Measurements from ENCODE around the gene IZUMO4. TPM values are rescaled to one million over a fixed set of nuclear protein-coding genes. Genes with fewer than 3 reads are reported as not detected.

The IZUMO4 gene
- total and polyA plus RNA-seq, 4 donors: 5.0 to 9.8 (median 7.3) TPM

DNA sequence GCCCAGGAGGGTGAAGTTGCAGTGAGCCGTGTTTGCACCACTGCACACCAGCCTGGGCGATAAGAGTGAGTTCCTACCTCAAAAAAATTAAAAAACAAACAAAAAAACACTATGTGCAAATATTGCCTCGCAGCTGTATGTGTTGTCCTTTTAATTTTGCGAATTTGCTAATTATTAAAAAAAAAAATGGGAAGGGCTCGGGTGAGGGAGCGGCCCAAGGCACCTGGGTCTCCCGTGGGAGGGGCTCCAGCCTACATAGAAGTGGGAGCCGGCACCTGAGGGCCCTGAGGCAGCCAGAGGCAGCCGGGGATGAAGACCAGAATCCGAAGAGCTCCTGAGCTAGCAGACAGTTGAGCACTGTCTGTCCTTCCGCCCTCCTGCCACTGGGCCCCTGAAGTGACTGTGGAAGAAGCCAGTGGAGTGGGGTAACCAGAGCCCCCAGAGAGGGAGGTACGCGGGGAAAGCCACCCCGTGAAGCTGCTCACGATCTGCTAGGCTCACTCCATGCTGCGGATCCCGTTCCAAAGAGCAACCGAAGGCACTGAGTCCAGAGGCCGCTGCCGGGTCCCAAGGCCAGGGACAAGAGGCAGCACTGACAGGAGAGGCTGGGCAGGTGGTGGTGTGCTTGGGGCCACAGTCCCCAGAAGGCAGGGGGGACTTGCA is 6.5 kb downstream of the IZUMO4 start:
- ATAC-seq (ENCODE audit: insufficient read depth, low FRiP score) (no peak), DNase-seq (no peak)
- 92 to 94% methylated on average over 20 of the region's 20 CpGs for WGBS, 2 donors
- TF ChIP-seq CTCF (IDR thresholded peaks at IDR 0.05; ENCODE audit: control extremely low read depth, extremely low read depth): no peak
- Histone ChIP-seq H3K4me1 (ENCODE audit: control insufficient read depth in 5 of 5, insufficient read depth in 5 of 5, low read length in 5 of 5) (no peaks in the 10 kb centered on the region), H3K9me3 (ENCODE audit: control insufficient read depth in 4 of 4, insufficient read depth in 3 of 4, low read length in 3 of 4) (peaks cover 0 to 2% (median 0%) of the 10 kb centered on the region in 4 donors), H3K27ac (ENCODE audit: low read depth in 1 of 2, low read length in 1 of 2) (no peak overlapping the region), H3K9ac (ENCODE audit: insufficient read depth in 1 of 2, low read length in 2 of 2) (no peak overlapping the region), H3K27me3 (ENCODE audit: control insufficient read depth in 3 of 3, insufficient read depth in 3 of 3, low read length in 2 of 3) (no peaks in the 10 kb centered on the region), H3K36me3 (ENCODE audit: control insufficient read depth in 4 of 4, insufficient read depth in 4 of 4, low read length in 4 of 4) (peaks cover 4 to 55% (median 20%) of the 10 kb centered on the region in 4 donors), H3K4me3 (no peak overlapping the region)

GRCh38 chr19:2108251-2109016 is 11.7 kb downstream of the IZUMO4 start:
- H3K9me3 ChIP-seq (ENCODE audit: control insufficient read depth in 4 of 4, insufficient read depth in 3 of 4, low read length in 3 of 4): peaks cover 0 to 2% (median 0%) of the 10 kb centered on the region in 4 donors
- peak overlapping the region in 1 of 2 donors; percentile 18 for H3K27ac ChIP-seq (ENCODE audit: low read depth in 1 of 2, low read length in 1 of 2)
- no peak for ATAC-seq (ENCODE audit: insufficient read depth, low FRiP score)
- no peak overlapping the region for H3K9ac ChIP-seq (ENCODE audit: insufficient read depth in 1 of 2, low read length in 2 of 2)
- TF ChIP-seq CTCF (IDR thresholded peaks at IDR 0.05; ENCODE audit: control extremely low read depth, extremely low read depth): no peak
- DNase-seq: no peak
- no peaks in the 10 kb centered on the region for H3K27me3 ChIP-seq (ENCODE audit: control insufficient read depth in 3 of 3, insufficient read depth in 3 of 3, low read length in 2 of 3)
- H3K36me3 ChIP-seq (ENCODE audit: control insufficient read depth in 4 of 4, insufficient read depth in 4 of 4, low read length in 4 of 4): peaks cover 14 to 71% (median 32%) of the 10 kb centered on the region in 4 donors
- 93 to 97% methylated on average over 23 of the region's 23 CpGs for WGBS, 2 donors
- no peak overlapping the region for H3K4me3 ChIP-seq
- H3K4me1 ChIP-seq (ENCODE audit: control insufficient read depth in 5 of 5, insufficient read depth in 5 of 5, low read length in 5 of 5): no peaks in the 10 kb centered on the region

DNA sequence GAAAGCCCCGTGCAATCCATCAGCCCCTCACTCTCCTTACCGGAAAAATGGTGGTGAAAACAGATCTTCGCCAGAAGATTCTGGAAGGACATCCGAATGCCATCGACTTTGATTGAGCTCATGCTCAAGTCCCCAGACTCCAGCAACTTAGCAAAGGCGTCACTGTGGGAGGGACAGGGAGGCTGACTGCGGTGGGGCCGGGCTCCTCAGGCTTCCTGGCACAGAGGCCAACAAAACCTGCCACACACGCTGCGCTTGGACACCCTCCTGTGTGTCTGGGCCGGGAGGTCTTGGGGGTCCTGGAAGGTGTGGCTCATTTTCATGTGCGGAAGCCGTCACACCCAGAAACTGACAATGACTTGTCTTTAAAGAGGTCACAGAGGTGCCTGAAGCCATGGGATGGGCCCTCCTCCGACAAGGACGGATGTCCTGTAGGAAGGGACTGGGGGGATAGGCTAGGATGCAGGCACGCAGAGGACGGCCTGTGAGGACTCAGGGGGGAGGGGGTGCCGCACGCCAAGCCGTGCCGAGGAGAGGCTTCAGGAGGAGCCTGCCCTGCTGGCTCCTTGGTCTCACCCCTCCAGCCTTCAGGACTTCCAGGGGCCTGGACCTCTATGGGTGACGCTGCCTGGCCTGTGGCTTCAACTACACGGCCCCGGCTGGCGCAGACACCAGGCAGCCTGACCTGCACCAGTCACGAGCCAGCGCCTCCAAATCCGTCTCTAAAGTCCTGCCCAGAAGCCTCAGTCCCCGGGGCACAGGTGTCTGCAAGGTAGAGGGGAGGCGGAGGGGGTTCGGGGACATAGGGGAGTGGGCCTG is 12.5 kb downstream of the IZUMO4 start:
- Histone ChIP-seq H3K27me3 (ENCODE audit: control insufficient read depth in 3 of 3, insufficient read depth in 3 of 3, low read length in 2 of 3) (no peaks in the 10 kb centered on the region), H3K9ac (ENCODE audit: insufficient read depth in 1 of 2, low read length in 2 of 2) (no peak overlapping the region), H3K4me1 (ENCODE audit: control insufficient read depth in 5 of 5, insufficient read depth in 5 of 5, low read length in 5 of 5) (no peaks in the 10 kb centered on the region), H3K4me3 (no peak overlapping the region), H3K36me3 (ENCODE audit: control insufficient read depth in 4 of 4, insufficient read depth in 4 of 4, low read length in 4 of 4) (peaks cover 14 to 73% (median 40%) of the 10 kb centered on the region in 4 donors), H3K9me3 (ENCODE audit: control insufficient read depth in 4 of 4, insufficient read depth in 3 of 4, low read length in 3 of 4) (peaks cover 0 to 2% (median 0%) of the 10 kb centered on the region in 4 donors), H3K27ac (ENCODE audit: low read depth in 1 of 2, low read length in 1 of 2) (peak overlapping the region in 1 of 2 donors; percentile 18)
- WGBS, 2 donors: 83 to 88% methylated on average over 31 of the region's 31 CpGs
- TF ChIP-seq CTCF (IDR thresholded peaks at IDR 0.05; ENCODE audit: control extremely low read depth, extremely low read depth): no peak
- ATAC-seq (ENCODE audit: insufficient read depth, low FRiP score) (no peak), DNase-seq (peak in 1 of 3 donors; percentile 11)
